Measurements from ENCODE around the gene FARSA.

The FARSA gene

DNA sequence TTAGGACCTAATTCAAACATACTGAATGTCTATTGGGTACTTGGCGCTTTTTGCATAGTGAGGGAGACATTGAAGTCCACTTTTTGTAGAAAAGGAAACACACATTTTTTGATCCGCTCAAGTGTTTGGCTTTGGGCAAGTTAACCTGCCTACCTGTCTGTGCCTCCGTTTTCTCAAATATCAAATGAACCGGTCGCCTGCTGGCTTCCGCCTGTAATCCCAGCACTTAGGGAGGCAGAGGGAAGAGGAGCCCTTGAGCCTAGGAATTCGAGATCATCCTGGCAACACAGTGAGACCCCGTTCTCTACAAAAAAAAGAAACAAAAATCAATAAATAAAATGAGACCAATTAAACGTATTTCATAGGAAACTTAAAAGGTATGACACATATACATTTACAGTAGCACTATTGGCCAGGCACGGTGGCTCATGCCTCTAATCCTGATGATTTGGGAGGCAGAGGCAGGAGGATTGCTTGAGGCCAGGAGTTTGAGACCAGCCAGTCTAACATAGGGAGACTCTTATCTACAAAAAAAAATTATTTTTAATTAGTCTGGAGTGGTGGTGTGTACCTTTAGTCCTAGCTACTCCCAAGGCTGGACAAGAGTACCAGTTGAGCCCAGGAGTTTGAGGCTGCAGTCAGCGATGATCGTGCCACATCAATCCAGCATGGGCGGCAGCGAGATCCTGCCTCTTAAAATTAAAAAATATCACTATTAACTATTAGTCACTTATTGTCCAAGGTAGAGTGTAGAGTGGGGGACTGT lies 13.4 kb upstream of the FARSA start:
- TF ChIP-seq ZFX (IDR thresholded peaks at IDR 0.05) = no peak
- TF ChIP-seq, protein P1, sequence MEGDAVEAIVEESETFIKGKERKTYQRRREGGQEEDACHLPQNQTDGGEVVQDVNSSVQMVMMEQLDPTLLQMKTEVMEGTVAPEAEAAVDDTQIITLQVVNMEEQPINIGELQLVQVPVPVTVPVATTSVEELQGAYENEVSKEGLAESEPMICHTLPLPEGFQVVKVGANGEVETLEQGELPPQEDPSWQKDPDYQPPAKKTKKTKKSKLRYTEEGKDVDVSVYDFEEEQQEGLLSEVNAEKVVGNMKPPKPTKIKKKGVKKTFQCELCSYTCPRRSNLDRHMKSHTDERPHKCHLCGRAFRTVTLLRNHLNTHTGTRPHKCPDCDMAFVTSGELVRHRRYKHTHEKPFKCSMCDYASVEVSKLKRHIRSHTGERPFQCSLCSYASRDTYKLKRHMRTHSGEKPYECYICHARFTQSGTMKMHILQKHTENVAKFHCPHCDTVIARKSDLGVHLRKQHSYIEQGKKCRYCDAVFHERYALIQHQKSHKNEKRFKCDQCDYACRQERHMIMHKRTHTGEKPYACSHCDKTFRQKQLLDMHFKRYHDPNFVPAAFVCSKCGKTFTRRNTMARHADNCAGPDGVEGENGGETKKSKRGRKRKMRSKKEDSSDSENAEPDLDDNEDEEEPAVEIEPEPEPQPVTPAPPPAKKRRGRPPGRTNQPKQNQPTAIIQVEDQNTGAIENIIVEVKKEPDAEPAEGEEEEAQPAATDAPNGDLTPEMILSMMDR (conservative IDR thresholded peaks at IDR 0.05) = no peak
- peak overlapping the region; percentile 95 for H3K27ac ChIP-seq

DNA sequence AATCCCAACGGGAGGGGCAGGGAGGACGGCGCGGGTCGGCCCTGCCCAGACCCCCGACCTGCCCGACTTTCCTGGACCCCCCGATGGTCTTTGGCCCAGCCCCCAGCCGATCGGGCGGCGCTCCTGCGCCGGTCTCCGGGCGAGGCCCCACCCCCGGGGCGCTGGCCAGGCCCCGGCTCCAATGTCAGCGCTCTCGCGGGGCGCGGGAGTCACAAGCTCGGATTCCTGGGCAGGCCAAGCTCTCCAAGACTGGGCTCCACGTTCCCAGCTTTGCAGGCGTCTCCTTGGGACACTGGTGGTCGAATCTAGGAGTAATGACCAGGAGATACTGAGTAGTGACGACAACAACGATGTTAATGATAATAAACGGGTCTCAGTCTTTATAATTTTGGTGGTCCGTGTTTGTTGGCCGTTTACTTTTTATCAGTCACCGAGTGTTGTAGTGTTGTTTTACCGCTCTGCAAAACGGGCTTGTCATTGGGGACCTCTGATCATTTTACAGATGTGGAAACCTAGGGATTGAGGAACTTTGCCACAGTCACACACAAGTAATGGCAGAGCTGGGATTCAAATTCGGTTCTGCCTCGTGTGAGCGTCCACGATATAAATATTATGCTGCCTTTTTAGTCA lies 12.7 kb upstream of the FARSA start:
- H3K27ac ChIP-seq = peak overlapping the region; percentile 95
- TF ChIP-seq, protein P1 (conservative IDR thresholded peaks at IDR 0.05) = no peak
- TF ChIP-seq ZFX (IDR thresholded peaks at IDR 0.05) = peak; percentile 66; the same call in 1 of the 2 replicates

DNA sequence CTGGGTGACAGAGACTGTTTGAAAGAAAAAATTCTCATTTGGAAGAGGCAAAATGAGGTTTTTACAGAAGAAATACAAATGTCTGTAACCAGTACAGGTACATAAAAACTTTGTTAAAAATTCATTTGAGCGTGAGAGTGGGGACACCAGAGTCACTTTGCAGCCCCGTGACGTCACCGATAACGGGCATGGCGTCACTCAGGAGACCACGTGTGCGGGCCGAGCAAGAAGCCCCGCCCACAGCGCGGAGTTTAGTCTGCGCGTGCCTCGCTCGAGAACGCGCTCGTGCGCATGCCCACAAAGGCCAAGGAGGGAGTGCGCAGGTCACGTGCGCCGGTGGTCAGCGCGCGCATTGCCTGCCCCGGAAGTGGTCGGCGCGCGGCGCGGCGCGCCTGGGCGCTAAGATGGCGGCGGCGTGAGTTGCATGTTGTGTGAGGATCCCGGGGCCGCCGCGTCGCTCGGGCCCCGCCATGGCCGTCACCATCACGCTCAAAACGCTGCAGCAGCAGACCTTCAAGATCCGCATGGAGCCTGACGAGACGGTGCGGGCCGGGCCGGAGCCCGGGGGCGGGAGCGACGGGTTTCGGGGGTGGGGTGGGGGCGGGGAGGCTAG lies 12.1 kb upstream of the FARSA start, which contains the start of gene RAD23A:
Gene RAD23A, plus strand, starts transcription at position 384 of the 613 bp plus-strand sequence. Its CDS starts 87 bp downstream, at position 471.
- TF ChIP-seq, protein P1 (conservative IDR thresholded peaks at IDR 0.05) = no peak
- TF ChIP-seq ZFX (IDR thresholded peaks at IDR 0.05) = no peak
- H3K27ac ChIP-seq = peak within 1 kb of the TSS; percentile 95

DNA sequence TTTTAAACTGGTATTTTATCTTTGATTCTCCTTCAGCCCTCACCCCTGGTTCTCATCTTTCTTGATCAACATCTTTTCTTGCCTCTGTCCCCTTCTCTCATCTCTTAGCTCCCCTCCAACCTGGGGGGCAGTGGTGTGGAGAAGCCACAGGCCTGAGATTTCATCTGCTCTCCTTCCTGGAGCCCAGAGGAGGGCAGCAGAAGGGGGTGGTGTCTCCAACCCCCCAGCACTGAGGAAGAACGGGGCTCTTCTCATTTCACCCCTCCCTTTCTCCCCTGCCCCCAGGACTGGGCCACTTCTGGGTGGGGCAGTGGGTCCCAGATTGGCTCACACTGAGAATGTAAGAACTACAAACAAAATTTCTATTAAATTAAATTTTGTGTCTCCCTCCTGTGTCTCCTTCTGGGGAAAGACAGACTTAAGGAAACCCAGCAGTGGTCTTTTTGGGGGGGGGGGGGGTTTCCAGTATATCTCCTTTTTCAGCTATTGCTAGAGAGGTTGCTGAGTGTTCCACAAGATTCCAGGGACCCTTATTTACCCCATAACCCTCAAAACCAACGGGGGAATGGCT lies 10.7 kb upstream of the FARSA start:
- TF ChIP-seq ZFX (IDR thresholded peaks at IDR 0.05) = no peak
- TF ChIP-seq, protein P1 (conservative IDR thresholded peaks at IDR 0.05) = no peak
- H3K27ac ChIP-seq = peak overlapping the region; percentile 9

DNA sequence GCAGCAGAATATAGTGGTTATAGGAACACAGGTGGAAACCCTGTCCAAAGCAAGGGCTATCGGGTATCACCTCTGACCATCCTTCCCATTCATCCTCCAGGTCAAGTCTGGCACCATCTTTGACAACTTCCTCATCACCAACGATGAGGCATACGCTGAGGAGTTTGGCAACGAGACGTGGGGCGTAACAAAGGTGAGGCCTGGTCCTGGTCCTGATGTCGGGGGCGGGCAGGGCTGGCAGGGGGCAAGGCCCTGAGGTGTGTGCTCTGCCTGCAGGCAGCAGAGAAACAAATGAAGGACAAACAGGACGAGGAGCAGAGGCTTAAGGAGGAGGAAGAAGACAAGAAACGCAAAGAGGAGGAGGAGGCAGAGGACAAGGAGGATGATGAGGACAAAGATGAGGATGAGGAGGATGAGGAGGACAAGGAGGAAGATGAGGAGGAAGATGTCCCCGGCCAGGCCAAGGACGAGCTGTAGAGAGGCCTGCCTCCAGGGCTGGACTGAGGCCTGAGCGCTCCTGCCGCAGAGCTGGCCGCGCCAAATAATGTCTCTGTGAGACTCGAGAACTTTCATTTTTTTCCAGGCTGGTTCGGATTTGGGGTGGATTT lies 10.0 kb upstream of the FARSA start:
- no peak for TF ChIP-seq ZFX (IDR thresholded peaks at IDR 0.05)
- TF ChIP-seq, protein P1 (conservative IDR thresholded peaks at IDR 0.05) = no peak
- peak overlapping the region; percentile 9; the same call in 1 of the 2 replicates for H3K27ac ChIP-seq

DNA sequence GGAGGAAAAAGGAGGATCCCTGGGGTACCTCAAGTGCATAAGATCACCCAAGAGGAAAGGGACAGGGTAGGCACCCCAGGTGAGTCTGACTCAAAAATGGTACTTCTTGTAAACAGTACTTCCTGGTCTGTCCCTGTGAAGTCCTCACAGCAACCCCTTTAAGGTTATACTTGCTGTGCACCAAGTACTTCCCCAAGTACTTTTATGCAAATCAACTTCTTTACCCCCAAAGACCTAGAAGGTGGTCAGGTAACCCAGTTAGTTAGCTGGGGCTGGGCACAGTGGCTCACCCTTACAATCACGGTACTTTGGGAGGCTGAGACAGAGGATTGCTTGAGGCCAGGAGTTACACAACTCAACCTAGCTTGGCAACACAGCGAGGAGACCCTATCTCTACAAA lies 7.4 kb upstream of the FARSA start:
- peak overlapping the region; percentile 14 for H3K27ac ChIP-seq
- TF ChIP-seq, protein P1 (conservative IDR thresholded peaks at IDR 0.05) = no peak
- TF ChIP-seq ZFX (IDR thresholded peaks at IDR 0.05) = no peak

All from C4-2B (cell line).